Liver (tissue), 9 donors: ENCODE results near the gene SMIM14. TPM values are rescaled to one million over a fixed set of nuclear protein-coding genes. Genes with fewer than 3 reads are reported as not detected.

Source experiments
- DNase-seq: peaks from one replicate; pipeline ENCODE4 v3.0.0-alpha.2; 2017; ENCODE audit warnings: low spot score
- H3K27ac ChIP-seq, 2 donors: one replicate each; pipeline ENCODE4 v1.7.0; 2013; ENCODE audit warnings: inconsistent platforms in 2 of 2, low read length in 2 of 2, control low read depth in 1 of 2, low read depth in 1 of 2, mild to moderate bottlenecking in 1 of 2
- H3K27me3 ChIP-seq, 4 donors: one replicate each; pipeline versions ENCODE4 v1.6.1 to v1.7.0; 2013; ENCODE audit warnings: low read length in 3 of 4, inconsistent platforms in 1 of 4, mild to moderate bottlenecking in 1 of 4, moderate library complexity in 1 of 4; ENCODE audit not compliant: control insufficient read depth in 4 of 4, insufficient read depth in 4 of 4
- H3K36me3 ChIP-seq, 4 donors: one replicate each; pipeline versions ENCODE4 v1.6.1 to v1.7.0; 2013; ENCODE audit warnings: low read length in 3 of 4, mild to moderate bottlenecking in 3 of 4, low read depth in 1 of 4, moderate library complexity in 1 of 4; ENCODE audit not compliant: control insufficient read depth in 4 of 4, insufficient read depth in 3 of 4
- H3K4me1 ChIP-seq, 4 donors: one replicate each; pipeline versions ENCODE4 v1.6.1 to v1.7.0; 2013; ENCODE audit warnings: low read length in 3 of 4, mild to moderate bottlenecking in 3 of 4, moderate library complexity in 1 of 4; ENCODE audit not compliant: control insufficient read depth in 4 of 4, insufficient read depth in 4 of 4
- H3K4me3 ChIP-seq, 3 donors: one replicate each; pipeline versions ENCODE4 v1.6.1 to v1.7.0; 2013; ENCODE audit warnings: low read length in 3 of 3, control low read depth in 1 of 3, low read depth in 1 of 3, mild to moderate bottlenecking in 1 of 3
- H3K9ac ChIP-seq, 2 donors: one replicate each; pipeline ENCODE4 v1.7.0; 2013; ENCODE audit warnings: low read length in 2 of 2, mild to moderate bottlenecking in 2 of 2, moderate library complexity in 2 of 2, control low read depth in 1 of 2, low read depth in 1 of 2
- H3K9me3 ChIP-seq, 4 donors: one replicate each; pipeline versions ENCODE4 v1.6.1 to v1.7.0; 2013; ENCODE audit warnings: low read length in 3 of 4; ENCODE audit not compliant: control insufficient read depth in 4 of 4
- ATF3 ChIP-seq: IDR thresholded peaks from 2 replicates; pipeline ENCODE4 v1.6.1; 2016; ENCODE audit warnings: antibody characterized with exemption
- EGR1 ChIP-seq, 2 donors: IDR thresholded peaks; 2 replicates each; pipeline ENCODE4 v1.6.1; 2016 to 2018; ENCODE audit warnings: antibody characterized with exemption in 2 of 2, low read depth in 2 of 2
- FOXA1 ChIP-seq: IDR thresholded peaks from 2 replicates; pipeline ENCODE4 v1.6.1; 2016; ENCODE audit warnings: antibody characterized with exemption
- FOXA2 ChIP-seq: IDR thresholded peaks from 2 replicates; pipeline ENCODE4 v1.6.1; 2016; ENCODE audit warnings: antibody characterized with exemption
- GABPA ChIP-seq, 2 donors: IDR thresholded peaks in 1 of 2; conservative IDR thresholded peaks in 1 of 2; 2 replicates each; pipeline ENCODE4 v1.6.1; 2016; ENCODE audit warnings: antibody characterized with exemption in 2 of 2, mild to moderate bottlenecking in 1 of 2, moderate library complexity in 1 of 2
- HNF4A ChIP-seq, 2 donors: conservative IDR thresholded peaks; 2 replicates each; pipeline ENCODE4 v1.6.1; 2016; ENCODE audit warnings: antibody characterized with exemption in 2 of 2, mild to moderate bottlenecking in 2 of 2
- HNF4G ChIP-seq: IDR thresholded peaks from 2 replicates; pipeline ENCODE4 v1.6.1; 2016; ENCODE audit warnings: antibody characterized with exemption
- JUND ChIP-seq, 2 donors: IDR thresholded peaks; 2 replicates each; pipeline ENCODE4 v1.6.1; 2016; ENCODE audit warnings: antibody characterized with exemption in 2 of 2
- NR2F2 ChIP-seq: IDR thresholded peaks from 2 replicates; pipeline ENCODE4 v1.6.1; 2016; ENCODE audit warnings: antibody characterized with exemption
- RAD21 ChIP-seq, 2 donors: IDR thresholded peaks; 2 replicates each; pipeline ENCODE4 v1.6.1; 2016; ENCODE audit warnings: antibody characterized with exemption in 2 of 2, mild to moderate bottlenecking in 2 of 2
- RXRA ChIP-seq, 2 donors: IDR thresholded peaks; 2 replicates each; pipeline ENCODE4 v1.6.1; 2017 to 2018; ENCODE audit warnings: antibody characterized with exemption in 2 of 2, mild to moderate bottlenecking in 1 of 2
- SP1 ChIP-seq: IDR thresholded peaks from 2 replicates; pipeline ENCODE4 v1.6.1; 2018; ENCODE audit warnings: antibody characterized with exemption, mild to moderate bottlenecking
- TAF1 ChIP-seq: conservative IDR thresholded peaks from 2 replicates; pipeline ENCODE4 v1.6.1; 2016; ENCODE audit warnings: antibody characterized with exemption, mild to moderate bottlenecking
- YY1 ChIP-seq: IDR thresholded peaks from 2 replicates; pipeline ENCODE4 v1.6.1; 2016; ENCODE audit warnings: antibody characterized with exemption, mild to moderate bottlenecking
- WGBS: extraction: QIAGEN DNeasy Blood & Tissue Kit; methylation state at CpG from one replicate; pipeline ENCODE4 v1.1.7; 2013; 5-methylcytosine and 5-hydroxymethylcytosine counted together
- polyA plus RNA-seq, 2 donors: library from polyadenylated mRNA; stranded (reverse) in 1 of 2; unstranded in 1 of 2; fragments of 200-250 nt in 1 of 2; fragments of >200 nt in 1 of 2; fragmentation: Nextera tagmentation in 1 of 2; extraction: Ambion mirVana in 1 of 2; gene quantifications; one replicate each; pipeline versions ENCODE4 v1.2.1 to v1.2.3, GENCODE V29; 2013 to 2015
- total RNA-seq, 2 donors: library from RNA; depleted of rRNA; stranded (reverse); fragments of >200 nt; gene quantifications; one replicate each; pipeline ENCODE4 v1.2.3, GENCODE V29; 2014
- TF ChIP-seq, protein P1 (sequence below): IDR thresholded peaks from 2 replicates; pipeline ENCODE4 v1.6.1; 2016; ENCODE audit warnings: antibody characterized with exemption
- TF ChIP-seq, protein P2 (sequence below): IDR thresholded peaks from 2 replicates; pipeline ENCODE4 v1.6.1; 2016; ENCODE audit warnings: antibody characterized with exemption
- TF ChIP-seq, protein P3 (sequence below): fragments of 150-350 bp; IDR thresholded peaks from 2 replicates; pipeline ENCODE4 v1.5.1; 2017; ENCODE audit warnings: improper control_type of control experiment, low read depth, low read length; ENCODE audit not compliant: missing input control
- TF ChIP-seq, protein P4 (sequence below): IDR thresholded peaks from 2 replicates; pipeline ENCODE4 v1.6.1; 2016; ENCODE audit warnings: antibody characterized with exemption, mild to moderate bottlenecking
- donor health status: healthy.
- donor health status: healthy.
- donor health status: healthy.
- donor health status: healthy.
- donor health status: healthy.

Gene SMIM14
- total and polyA plus RNA-seq, 4 donors: 21.1 to 311 (median 91.6) TPM

GRCh38 chr4:39562792-39563191, 75.9 kb downstream of the SMIM14 start (continued):
- TF ChIP-seq, protein P1, sequence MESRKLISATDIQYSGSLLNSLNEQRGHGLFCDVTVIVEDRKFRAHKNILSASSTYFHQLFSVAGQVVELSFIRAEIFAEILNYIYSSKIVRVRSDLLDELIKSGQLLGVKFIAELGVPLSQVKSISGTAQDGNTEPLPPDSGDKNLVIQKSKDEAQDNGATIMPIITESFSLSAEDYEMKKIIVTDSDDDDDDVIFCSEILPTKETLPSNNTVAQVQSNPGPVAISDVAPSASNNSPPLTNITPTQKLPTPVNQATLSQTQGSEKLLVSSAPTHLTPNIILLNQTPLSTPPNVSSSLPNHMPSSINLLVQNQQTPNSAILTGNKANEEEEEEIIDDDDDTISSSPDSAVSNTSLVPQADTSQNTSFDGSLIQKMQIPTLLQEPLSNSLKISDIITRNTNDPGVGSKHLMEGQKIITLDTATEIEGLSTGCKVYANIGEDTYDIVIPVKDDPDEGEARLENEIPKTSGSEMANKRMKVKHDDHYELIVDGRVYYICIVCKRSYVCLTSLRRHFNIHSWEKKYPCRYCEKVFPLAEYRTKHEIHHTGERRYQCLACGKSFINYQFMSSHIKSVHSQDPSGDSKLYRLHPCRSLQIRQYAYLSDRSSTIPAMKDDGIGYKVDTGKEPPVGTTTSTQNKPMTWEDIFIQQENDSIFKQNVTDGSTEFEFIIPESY: no peak
- no peak for TF ChIP-seq TAF1
- TF ChIP-seq GABPA (IDR thresholded peaks at IDR 0.05 in 1 of 2, conservative IDR thresholded peaks at IDR 0.05 in 1 of 2): no peak
- TF ChIP-seq JUND (IDR thresholded peaks at IDR 0.05): no peak
- TF ChIP-seq, protein P2, sequence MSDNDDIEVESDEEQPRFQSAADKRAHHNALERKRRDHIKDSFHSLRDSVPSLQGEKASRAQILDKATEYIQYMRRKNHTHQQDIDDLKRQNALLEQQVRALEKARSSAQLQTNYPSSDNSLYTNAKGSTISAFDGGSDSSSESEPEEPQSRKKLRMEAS: no peak
- TF ChIP-seq FOXA2: no peak
- TF ChIP-seq RAD21 (IDR thresholded peaks at IDR 0.05): no peak
- TF ChIP-seq SP1: no peak
- TF ChIP-seq NR2F2: no peak
- TF ChIP-seq ATF3: no peak

- Histone ChIP-seq H3K36me3 (peaks cover 5 to 23% (median 14%) of the 10 kb centered on the region in 4 donors), H3K27ac (no peak overlapping the region), H3K9me3 (no peaks in the 10 kb centered on the region), H3K27me3 (no peaks in the 10 kb centered on the region), H3K9ac (no peak overlapping the region), H3K4me3 (no peak overlapping the region), H3K4me1 (peaks cover 0 to 10% (median 8%) of the 10 kb centered on the region in 4 donors)
- TF ChIP-seq, protein P1: no peak
- TF ChIP-seq RAD21 (IDR thresholded peaks at IDR 0.05) (no peak), YY1 (no peak), RXRA (IDR thresholded peaks at IDR 0.05) (no peak), FOXA2 (no peak), SP1 (no peak), EGR1 (IDR thresholded peaks at IDR 0.05; ENCODE audit: low read depth in 2 of 2) (no peak), JUND (IDR thresholded peaks at IDR 0.05) (no peak), HNF4A (conservative IDR thresholded peaks at IDR 0.05) (no peak), NR2F2 (no peak), TAF1 (no peak), FOXA1 (no peak), GABPA (IDR thresholded peaks at IDR 0.05 in 1 of 2, conservative IDR thresholded peaks at IDR 0.05 in 1 of 2) (no peak), HNF4G (no peak), ATF3 (no peak)
- TF ChIP-seq, protein P3, sequence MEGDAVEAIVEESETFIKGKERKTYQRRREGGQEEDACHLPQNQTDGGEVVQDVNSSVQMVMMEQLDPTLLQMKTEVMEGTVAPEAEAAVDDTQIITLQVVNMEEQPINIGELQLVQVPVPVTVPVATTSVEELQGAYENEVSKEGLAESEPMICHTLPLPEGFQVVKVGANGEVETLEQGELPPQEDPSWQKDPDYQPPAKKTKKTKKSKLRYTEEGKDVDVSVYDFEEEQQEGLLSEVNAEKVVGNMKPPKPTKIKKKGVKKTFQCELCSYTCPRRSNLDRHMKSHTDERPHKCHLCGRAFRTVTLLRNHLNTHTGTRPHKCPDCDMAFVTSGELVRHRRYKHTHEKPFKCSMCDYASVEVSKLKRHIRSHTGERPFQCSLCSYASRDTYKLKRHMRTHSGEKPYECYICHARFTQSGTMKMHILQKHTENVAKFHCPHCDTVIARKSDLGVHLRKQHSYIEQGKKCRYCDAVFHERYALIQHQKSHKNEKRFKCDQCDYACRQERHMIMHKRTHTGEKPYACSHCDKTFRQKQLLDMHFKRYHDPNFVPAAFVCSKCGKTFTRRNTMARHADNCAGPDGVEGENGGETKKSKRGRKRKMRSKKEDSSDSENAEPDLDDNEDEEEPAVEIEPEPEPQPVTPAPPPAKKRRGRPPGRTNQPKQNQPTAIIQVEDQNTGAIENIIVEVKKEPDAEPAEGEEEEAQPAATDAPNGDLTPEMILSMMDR: no peak
- TF ChIP-seq, protein P4, sequence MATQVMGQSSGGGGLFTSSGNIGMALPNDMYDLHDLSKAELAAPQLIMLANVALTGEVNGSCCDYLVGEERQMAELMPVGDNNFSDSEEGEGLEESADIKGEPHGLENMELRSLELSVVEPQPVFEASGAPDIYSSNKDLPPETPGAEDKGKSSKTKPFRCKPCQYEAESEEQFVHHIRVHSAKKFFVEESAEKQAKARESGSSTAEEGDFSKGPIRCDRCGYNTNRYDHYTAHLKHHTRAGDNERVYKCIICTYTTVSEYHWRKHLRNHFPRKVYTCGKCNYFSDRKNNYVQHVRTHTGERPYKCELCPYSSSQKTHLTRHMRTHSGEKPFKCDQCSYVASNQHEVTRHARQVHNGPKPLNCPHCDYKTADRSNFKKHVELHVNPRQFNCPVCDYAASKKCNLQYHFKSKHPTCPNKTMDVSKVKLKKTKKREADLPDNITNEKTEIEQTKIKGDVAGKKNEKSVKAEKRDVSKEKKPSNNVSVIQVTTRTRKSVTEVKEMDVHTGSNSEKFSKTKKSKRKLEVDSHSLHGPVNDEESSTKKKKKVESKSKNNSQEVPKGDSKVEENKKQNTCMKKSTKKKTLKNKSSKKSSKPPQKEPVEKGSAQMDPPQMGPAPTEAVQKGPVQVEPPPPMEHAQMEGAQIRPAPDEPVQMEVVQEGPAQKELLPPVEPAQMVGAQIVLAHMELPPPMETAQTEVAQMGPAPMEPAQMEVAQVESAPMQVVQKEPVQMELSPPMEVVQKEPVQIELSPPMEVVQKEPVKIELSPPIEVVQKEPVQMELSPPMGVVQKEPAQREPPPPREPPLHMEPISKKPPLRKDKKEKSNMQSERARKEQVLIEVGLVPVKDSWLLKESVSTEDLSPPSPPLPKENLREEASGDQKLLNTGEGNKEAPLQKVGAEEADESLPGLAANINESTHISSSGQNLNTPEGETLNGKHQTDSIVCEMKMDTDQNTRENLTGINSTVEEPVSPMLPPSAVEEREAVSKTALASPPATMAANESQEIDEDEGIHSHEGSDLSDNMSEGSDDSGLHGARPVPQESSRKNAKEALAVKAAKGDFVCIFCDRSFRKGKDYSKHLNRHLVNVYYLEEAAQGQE: no peak
- no peak for DNase-seq
- WGBS: 88% methylated on average over 9 of the region's 9 CpGs
These were observed 79.0 kb downstream of the SMIM14 start for GRCh38 chr4:39559626-39560025.
